ENCODE results near the gene RNF181. TPM values are rescaled to one million over a fixed set of nuclear protein-coding genes. Genes with fewer than 3 reads are reported as not detected.

The RNF181 gene
- total RNA-seq, 2 experiments from 2014 or later, result 97.8 to 179 TPM

DNA sequence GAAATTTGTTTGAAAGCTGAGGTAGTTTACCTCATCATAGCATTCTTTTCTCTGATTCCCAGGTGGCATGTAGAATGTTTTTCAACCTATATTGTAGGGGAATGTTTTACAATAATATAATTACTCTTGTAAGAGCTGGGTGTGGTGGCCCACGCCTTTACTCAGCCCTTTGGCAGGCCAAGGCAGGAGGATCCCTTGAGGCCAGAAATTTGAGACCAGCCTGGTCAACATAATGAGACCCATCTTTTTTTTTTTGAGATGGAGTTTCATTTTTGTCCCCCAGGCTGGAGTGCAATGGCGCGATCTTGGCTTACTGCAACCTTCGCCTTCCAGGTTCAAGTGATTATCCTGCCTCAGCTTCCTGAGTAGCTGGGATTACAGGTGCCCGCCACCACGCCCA lies 24.1 kb downstream of the RNF181 start:
- Histone ChIP-seq H3K4me3 (ENCODE audit: low read depth, low read length, poor library complexity, severe bottlenecking) (no peak overlapping the region), H3K9me2 (ENCODE audit: insufficient read depth, low read length) (no peaks in the 10 kb centered on the region), H3K4me1 (ENCODE audit: insufficient read depth, low read length, poor library complexity, severe bottlenecking) (peaks cover 21% of the 10 kb centered on the region), H3K27ac (ENCODE audit: low read depth, low read length, poor library complexity, severe bottlenecking) (no peak overlapping the region), H3K36me3 (ENCODE audit: insufficient read depth, low read length) (peaks cover 71% of the 10 kb centered on the region), H3K9me3 (ENCODE audit: low read length) (no peaks in the 10 kb centered on the region), H3K4me2 (ENCODE audit: low read length) (no peak overlapping the region), H2AFZ (ENCODE audit: low read length) (no peak overlapping the region), H3K79me2 (ENCODE audit: insufficient read depth, low read depth, low read length) (peaks cover 55% of the 10 kb centered on the region), H4K20me1 (ENCODE audit: insufficient read depth, low read length) (peaks cover 15% of the 10 kb centered on the region; the same call in 1 of the 2 replicates)
- TF ChIP-seq, protein P1, sequence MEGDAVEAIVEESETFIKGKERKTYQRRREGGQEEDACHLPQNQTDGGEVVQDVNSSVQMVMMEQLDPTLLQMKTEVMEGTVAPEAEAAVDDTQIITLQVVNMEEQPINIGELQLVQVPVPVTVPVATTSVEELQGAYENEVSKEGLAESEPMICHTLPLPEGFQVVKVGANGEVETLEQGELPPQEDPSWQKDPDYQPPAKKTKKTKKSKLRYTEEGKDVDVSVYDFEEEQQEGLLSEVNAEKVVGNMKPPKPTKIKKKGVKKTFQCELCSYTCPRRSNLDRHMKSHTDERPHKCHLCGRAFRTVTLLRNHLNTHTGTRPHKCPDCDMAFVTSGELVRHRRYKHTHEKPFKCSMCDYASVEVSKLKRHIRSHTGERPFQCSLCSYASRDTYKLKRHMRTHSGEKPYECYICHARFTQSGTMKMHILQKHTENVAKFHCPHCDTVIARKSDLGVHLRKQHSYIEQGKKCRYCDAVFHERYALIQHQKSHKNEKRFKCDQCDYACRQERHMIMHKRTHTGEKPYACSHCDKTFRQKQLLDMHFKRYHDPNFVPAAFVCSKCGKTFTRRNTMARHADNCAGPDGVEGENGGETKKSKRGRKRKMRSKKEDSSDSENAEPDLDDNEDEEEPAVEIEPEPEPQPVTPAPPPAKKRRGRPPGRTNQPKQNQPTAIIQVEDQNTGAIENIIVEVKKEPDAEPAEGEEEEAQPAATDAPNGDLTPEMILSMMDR (conservative IDR thresholded peaks at IDR 0.05; ENCODE audit: low read length), result no peak
- TF ChIP-seq EZH2phosphoT487 (IDR thresholded peaks at IDR 0.05; ENCODE audit: borderline replicate concordance, low read depth, low read length), result no peak
- intact Hi-C loops (cut with micrococcal nuclease; ENCODE audit: unreplicated experiment), result no loop called here
- no TSS peak for BruUV-seq (replicated peaks)
- POLR2A ChIA-PET, result no interaction called here
- DNase-seq (ENCODE audit: low spot score), result no peak
- CTCF ChIA-PET (ENCODE audit: unreplicated experiment), result no interaction called here

DNA sequence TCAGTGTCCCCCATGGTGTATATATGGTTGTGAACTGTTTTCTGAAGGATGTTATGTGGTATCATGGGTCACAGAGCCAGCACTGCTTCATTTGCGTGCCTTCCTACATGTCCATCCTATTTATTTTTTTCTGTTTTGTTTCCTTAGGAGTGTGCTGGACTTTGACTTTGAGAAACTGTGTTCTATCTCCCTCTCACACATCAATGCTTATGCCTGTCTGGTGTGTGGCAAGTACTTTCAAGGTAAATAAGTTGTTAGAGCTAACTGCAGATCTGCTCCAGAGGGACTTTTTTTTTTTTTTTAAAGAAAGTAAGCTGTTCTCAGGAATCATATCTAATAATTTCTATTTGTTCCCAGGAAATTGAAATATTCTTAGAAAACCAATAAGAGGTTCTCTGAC lies 25.8 kb downstream of the RNF181 start:
- Histone ChIP-seq H4K20me1 (ENCODE audit: insufficient read depth, low read length) (peaks cover 15% of the 10 kb centered on the region; the same call in 1 of the 2 replicates), H3K9me3 (ENCODE audit: low read length) (no peaks in the 10 kb centered on the region), H3K4me2 (ENCODE audit: low read length) (no peak overlapping the region), H3K9me2 (ENCODE audit: insufficient read depth, low read length) (no peaks in the 10 kb centered on the region), H3K4me1 (ENCODE audit: insufficient read depth, low read length, poor library complexity, severe bottlenecking) (peaks cover 11% of the 10 kb centered on the region), H2AFZ (ENCODE audit: low read length) (no peak overlapping the region), H3K36me3 (ENCODE audit: insufficient read depth, low read length) (peaks cover 88% of the 10 kb centered on the region), H3K79me2 (ENCODE audit: insufficient read depth, low read depth, low read length) (peaks cover 49% of the 10 kb centered on the region), H3K4me3 (ENCODE audit: low read depth, low read length, poor library complexity, severe bottlenecking) (no peak overlapping the region), H3K27ac (ENCODE audit: low read depth, low read length, poor library complexity, severe bottlenecking) (no peak overlapping the region)
- no TSS peak for BruUV-seq (replicated peaks)
- CTCF ChIA-PET (ENCODE audit: unreplicated experiment), result no interaction called here
- intact Hi-C loops (cut with micrococcal nuclease; ENCODE audit: unreplicated experiment), result no loop called here
- no peak for DNase-seq (ENCODE audit: low spot score)
- POLR2A ChIA-PET, result interaction anchor here (0.6 to 1.2 kb wide), 2 partner anchors 12 to 17 kb away, joined by 3 to 5 read pairs; no protein-coding TSS in a partner anchor
- TF ChIP-seq EZH2phosphoT487 (IDR thresholded peaks at IDR 0.05; ENCODE audit: borderline replicate concordance, low read depth, low read length), result no peak
- TF ChIP-seq, protein P1 (conservative IDR thresholded peaks at IDR 0.05; ENCODE audit: low read length), result no peak

DNA sequence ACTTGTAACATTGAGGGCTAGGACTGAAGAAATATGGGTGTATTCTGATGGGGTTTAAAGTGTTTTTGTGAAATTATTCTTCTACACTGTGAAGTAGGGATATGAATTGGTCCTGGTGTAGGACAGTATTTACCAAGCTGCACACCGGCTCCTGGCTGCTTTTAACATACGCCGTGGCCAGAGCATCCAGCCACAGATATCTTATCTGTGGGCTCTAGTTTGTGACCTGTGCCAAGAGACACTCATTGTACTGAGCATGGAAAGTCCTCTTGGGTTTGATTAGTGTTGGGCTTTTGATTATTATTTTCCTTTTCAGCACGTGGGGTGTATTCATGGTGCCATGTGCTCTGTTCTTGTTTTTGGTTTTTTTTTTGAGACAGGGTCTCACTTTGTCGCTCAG lies 28.4 kb downstream of the RNF181 start:
- intact Hi-C loops (cut with micrococcal nuclease; ENCODE audit: unreplicated experiment), result no loop called here
- Histone ChIP-seq H3K27ac (ENCODE audit: low read depth, low read length, poor library complexity, severe bottlenecking) (no peak overlapping the region), H4K20me1 (ENCODE audit: insufficient read depth, low read length) (0 out of 2 replicates have a peak, but pooled peaks cover 9% of the 10 kb centered on the region), H3K9me2 (ENCODE audit: insufficient read depth, low read length) (no peaks in the 10 kb centered on the region), H3K4me2 (ENCODE audit: low read length) (no peak overlapping the region), H3K9me3 (ENCODE audit: low read length) (no peaks in the 10 kb centered on the region), H3K4me1 (ENCODE audit: insufficient read depth, low read length, poor library complexity, severe bottlenecking) (no peaks in the 10 kb centered on the region), H2AFZ (ENCODE audit: low read length) (no peak overlapping the region), H3K4me3 (ENCODE audit: low read depth, low read length, poor library complexity, severe bottlenecking) (no peak overlapping the region), H3K79me2 (ENCODE audit: insufficient read depth, low read depth, low read length) (peaks cover 23% of the 10 kb centered on the region), H3K36me3 (ENCODE audit: insufficient read depth, low read length) (peaks cover 96% of the 10 kb centered on the region)
- ChIA-PET CTCF (ENCODE audit: unreplicated experiment) (no interaction called here), POLR2A (no interaction called here)
- TF ChIP-seq, protein P1 (conservative IDR thresholded peaks at IDR 0.05; ENCODE audit: low read length), result no peak
- TF ChIP-seq EZH2phosphoT487 (IDR thresholded peaks at IDR 0.05; ENCODE audit: borderline replicate concordance, low read depth, low read length), result no peak
- no TSS peak for BruUV-seq (replicated peaks)
- DNase-seq (ENCODE audit: low spot score), result no peak
